ENCODE data around the gene HS6ST1. TPM values are rescaled to one million over a fixed set of nuclear protein-coding genes. Genes with fewer than 3 reads are reported as not detected.

HS6ST1 gene
- total RNA-seq, 1 experiment from 2014 or later = 20.3 TPM

GRCh38 chr2:128274218-128274617, 44.5 kb downstream of the HS6ST1 start:
- ChIA-PET CTCF (interaction anchor here (0.6 kb wide), 1 partner anchor 805 kb away, joined by 3 read pairs; no protein-coding TSS in a partner anchor), POLR2A (no interaction called here)
- TF ChIP-seq CTCF (IDR thresholded peaks at IDR 0.05; ENCODE audit: insufficient read depth in 1 of 2, low read depth in 1 of 2, low read length in 1 of 2, severe bottlenecking in 1 of 2, unreplicated experiment in 1 of 2) = no peak
- H3K4me1 Mint-ChIP-seq (ENCODE audit: low read depth, unreplicated experiment) = no peaks in the 10 kb centered on the region
- no peak overlapping the region for H3K27ac Mint-ChIP-seq (ENCODE audit: unreplicated experiment)
- H3K27me3 Mint-ChIP-seq (ENCODE audit: insufficient read depth, unreplicated experiment) = no peaks in the 10 kb centered on the region
- peaks cover 21% of the 10 kb centered on the region for H3K9me3 Mint-ChIP-seq (ENCODE audit: unreplicated experiment)
- no peaks in the 10 kb centered on the region for H3K27me3 ChIP-seq (replicated peaks; ENCODE audit: control insufficient read depth, insufficient read depth, low read length)
- intact Hi-C loops (cut with micrococcal nuclease; ENCODE audit: unreplicated experiment) = no loop called here
- peaks cover 10% of the 10 kb centered on the region for H3K9me3 ChIP-seq
- no TSS peak for BruUV-seq (replicated peaks)
- H3K4me1 ChIP-seq = peaks cover 8% of the 10 kb centered on the region
- no peak for DNase-seq
- H3K36me3 Mint-ChIP-seq (ENCODE audit: insufficient read depth, unreplicated experiment) = peaks cover 22% of the 10 kb centered on the region
- H3K4me3 ChIP-seq (ENCODE audit: low read depth, low read length) = no peak overlapping the region
- H3K4me3 Mint-ChIP-seq (ENCODE audit: unreplicated experiment) = no peak overlapping the region
- no peaks in the 10 kb centered on the region for H3K36me3 ChIP-seq (ENCODE audit: control insufficient read depth, insufficient read depth, low read length)

GRCh38 chr2:128273469-128274081, 45.1 kb downstream of the HS6ST1 start:
- intact Hi-C loops (cut with micrococcal nuclease; ENCODE audit: unreplicated experiment) = no loop called here

More at GRCh38 chr2:128273469-128274081, 45.1 kb downstream of the HS6ST1 start:
- TF ChIP-seq CTCF (IDR thresholded peaks at IDR 0.05; ENCODE audit: insufficient read depth in 1 of 2, low read depth in 1 of 2, low read length in 1 of 2, severe bottlenecking in 1 of 2, unreplicated experiment in 1 of 2) = no peak
- POLR2A ChIA-PET = no interaction called here
- H3K4me3 ChIP-seq (ENCODE audit: low read depth, low read length) = no peak overlapping the region
- peak in 1 of 2 experiments; percentile 16 for DNase-seq
- CTCF ChIA-PET = no interaction called here
- Mint-ChIP-seq H3K4me1 (ENCODE audit: low read depth, unreplicated experiment) (no peaks in the 10 kb centered on the region), H3K9me3 (ENCODE audit: unreplicated experiment) (peaks cover 21% of the 10 kb centered on the region), H3K36me3 (ENCODE audit: insufficient read depth, unreplicated experiment) (peaks cover 22% of the 10 kb centered on the region), H3K4me3 (ENCODE audit: unreplicated experiment) (no peak overlapping the region), H3K27ac (ENCODE audit: unreplicated experiment) (no peak overlapping the region), H3K27me3 (ENCODE audit: insufficient read depth, unreplicated experiment) (no peaks in the 10 kb centered on the region)
- BruUV-seq (replicated peaks) = no TSS peak
- H3K4me1 ChIP-seq = peaks cover 8% of the 10 kb centered on the region
- H3K36me3 ChIP-seq (ENCODE audit: control insufficient read depth, insufficient read depth, low read length) = no peaks in the 10 kb centered on the region
- peaks cover 10% of the 10 kb centered on the region for H3K9me3 ChIP-seq
- no peaks in the 10 kb centered on the region for H3K27me3 ChIP-seq (replicated peaks; ENCODE audit: control insufficient read depth, insufficient read depth, low read length)

Measured in Caco-2 (cell line).